Adipocyte (in vitro differentiated cells): ENCODE measurements around the gene CATSPERE.
"Not testable (repeated sequence)": the region's sequence is repeated elsewhere in the genome, so short reads cannot be mapped to it uniquely, and the experiment has no call there.

Experiments
- DNase-seq: peaks from one replicate; pipeline ENCODE4 v3.0.0-alpha.2; 2015; ENCODE audit warnings: low read depth
- H3K27me3 ChIP-seq: replicated peaks from 2 replicates; pipeline ENCODE4 v1.7.0; 2013; ENCODE audit warnings: mild to moderate bottlenecking, low read length, moderate library complexity; ENCODE audit not compliant: control insufficient read depth, insufficient read depth
- H3K36me3 ChIP-seq: 2 replicates; pipeline ENCODE4 v1.7.0; 2013; ENCODE audit warnings: low read length, mild to moderate bottlenecking, moderate library complexity; ENCODE audit not compliant: control insufficient read depth, insufficient read depth, severe bottlenecking
- H3K4me1 ChIP-seq: 2 replicates; pipeline ENCODE4 v1.7.0; 2013; ENCODE audit warnings: mild to moderate bottlenecking, low read length, moderate library complexity; ENCODE audit not compliant: control insufficient read depth, insufficient read depth
- H3K4me3 ChIP-seq: 2 replicates; pipeline ENCODE4 v1.7.0; 2013; ENCODE audit warnings: mild to moderate bottlenecking, low read length, moderate library complexity
- H3K9ac ChIP-seq: 2 replicates; pipeline ENCODE4 v1.7.0; 2013; ENCODE audit warnings: mild to moderate bottlenecking, low read length, moderate library complexity
- H3K9me3 ChIP-seq: 2 replicates; pipeline ENCODE4 v1.7.0; 2013; ENCODE audit warnings: mild to moderate bottlenecking, low read length, moderate library complexity; ENCODE audit not compliant: control insufficient read depth

Gene CATSPERE

DNA sequence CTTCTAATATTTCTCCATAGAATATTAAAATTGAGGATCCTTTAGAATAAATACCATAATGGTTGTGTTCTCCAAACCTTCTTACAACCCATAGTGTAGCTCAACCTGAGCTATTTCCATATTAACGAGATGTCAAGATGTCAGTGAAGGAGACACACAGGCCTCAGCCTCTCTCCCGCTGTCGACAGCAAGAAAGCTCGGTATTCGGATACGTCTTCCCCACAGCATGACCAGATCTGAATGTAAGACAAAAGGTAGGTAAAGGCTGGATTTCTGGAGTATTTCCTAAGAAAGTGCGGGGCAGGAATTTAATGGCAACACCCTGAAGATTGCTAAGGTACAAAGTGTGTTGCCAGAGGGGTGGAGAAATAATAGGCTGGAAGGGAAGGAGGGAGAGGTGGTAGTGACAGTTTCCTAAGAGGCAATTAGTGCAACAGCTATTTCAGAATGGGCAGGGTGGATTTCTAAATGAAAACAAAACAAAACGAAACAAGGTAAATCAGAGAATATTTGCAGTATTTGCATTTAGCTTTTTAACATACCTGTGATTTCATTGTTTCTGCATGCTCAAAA lies 11.1 kb upstream of the CATSPERE start:
- Histone ChIP-seq H3K27me3 (no peaks in the 10 kb centered on the region), H3K4me3 (peak overlapping the region; percentile 99), H3K9me3 (no peaks in the 10 kb centered on the region), H3K9ac (peak overlapping the region; percentile 99), H3K36me3 (no peaks in the 10 kb centered on the region), H3K4me1 (peaks cover 42% of the 10 kb centered on the region)
- no peak for DNase-seq

DNA sequence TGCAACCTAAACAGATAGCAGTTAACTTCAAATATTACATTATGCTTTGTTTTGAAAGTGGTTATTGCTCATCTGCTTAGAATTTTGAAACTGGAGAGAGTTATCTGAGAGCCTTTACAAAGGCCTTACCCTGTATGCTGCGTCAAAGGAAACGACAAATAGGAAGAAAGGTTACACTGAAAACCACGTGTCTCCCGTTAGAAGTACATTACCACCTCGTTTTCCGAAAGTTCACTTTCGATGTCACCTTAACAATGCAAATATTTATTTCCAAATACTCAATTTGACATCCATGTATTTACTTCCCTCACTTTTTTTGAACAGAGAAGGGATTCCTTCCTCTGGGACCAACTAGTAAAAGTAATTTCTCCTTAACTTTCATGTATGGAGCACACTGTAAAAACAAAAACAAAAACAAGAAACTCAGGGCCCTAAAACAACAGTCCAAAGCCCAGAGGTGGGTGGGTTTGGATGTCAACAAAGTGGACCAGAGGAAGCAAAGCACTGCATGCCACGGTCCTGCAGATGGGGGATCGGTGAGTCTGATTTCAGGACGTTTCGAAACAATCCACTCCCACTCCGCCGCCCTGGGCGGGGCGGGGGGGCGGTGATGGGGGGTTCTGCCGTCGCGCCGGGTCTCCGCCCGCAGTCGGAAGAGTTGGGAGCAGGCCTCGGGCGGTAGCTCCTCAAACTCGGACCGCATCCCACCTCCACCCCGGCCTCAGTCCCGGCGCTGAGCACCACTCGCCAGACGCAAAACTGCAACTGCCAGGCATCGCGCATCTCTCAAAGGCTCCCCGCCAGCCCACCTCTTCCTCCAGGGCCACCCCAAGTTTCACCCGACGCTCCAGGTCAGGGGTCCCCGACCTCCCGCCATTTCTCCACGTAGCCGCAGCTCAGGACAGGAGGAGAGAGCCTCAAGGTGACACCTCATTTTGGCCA lies 10.2 kb upstream of the CATSPERE start:
- H3K36me3 ChIP-seq, result no peaks in the 10 kb centered on the region
- H3K27me3 ChIP-seq, result no peaks in the 10 kb centered on the region
- peak; percentile 87 for DNase-seq
- peak overlapping the region; percentile 99 for H3K9ac ChIP-seq
- peaks cover 34% of the 10 kb centered on the region for H3K4me1 ChIP-seq
- H3K9me3 ChIP-seq, result no peaks in the 10 kb centered on the region
- H3K4me3 ChIP-seq, result peak overlapping the region; percentile 99

DNA sequence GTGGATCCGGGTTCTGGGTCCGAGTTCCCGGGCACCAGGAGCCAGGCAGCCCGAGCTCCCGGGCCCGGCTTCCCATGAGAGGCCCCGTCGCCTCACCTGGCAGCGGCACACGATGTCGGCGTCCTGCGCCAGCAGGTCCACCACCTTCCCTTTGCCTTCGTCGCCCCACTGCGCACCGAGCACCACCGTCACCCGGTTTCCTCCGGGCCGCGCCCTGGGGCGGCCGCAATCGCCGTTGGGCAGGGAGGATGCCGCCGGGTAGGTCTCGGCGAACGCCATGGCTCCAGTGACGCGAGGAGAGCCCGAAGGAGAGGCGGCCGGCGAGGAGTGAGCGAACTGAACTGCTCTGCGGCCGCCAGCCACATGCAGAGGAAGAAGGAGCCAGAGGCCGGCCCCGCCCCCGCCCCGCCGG lies 9.5 kb upstream of the CATSPERE start, which contains the start of gene ADSS2:
Gene ADSS2 (minus strand): TSS at position 371 of the 412 bp plus-strand sequence. CDS start 92 bp downstream, at position 279.
- DNase-seq, result no peak
- Histone ChIP-seq H3K36me3 (no peaks in the 10 kb centered on the region), H3K9me3 (no peaks in the 10 kb centered on the region), H3K4me3 (peak within 1 kb of the TSS; percentile 99), H3K4me1 (peaks cover 31% of the 10 kb centered on the region), H3K27me3 (no peaks in the 10 kb centered on the region), H3K9ac (peak within 1 kb of the TSS; percentile 99)

DNA sequence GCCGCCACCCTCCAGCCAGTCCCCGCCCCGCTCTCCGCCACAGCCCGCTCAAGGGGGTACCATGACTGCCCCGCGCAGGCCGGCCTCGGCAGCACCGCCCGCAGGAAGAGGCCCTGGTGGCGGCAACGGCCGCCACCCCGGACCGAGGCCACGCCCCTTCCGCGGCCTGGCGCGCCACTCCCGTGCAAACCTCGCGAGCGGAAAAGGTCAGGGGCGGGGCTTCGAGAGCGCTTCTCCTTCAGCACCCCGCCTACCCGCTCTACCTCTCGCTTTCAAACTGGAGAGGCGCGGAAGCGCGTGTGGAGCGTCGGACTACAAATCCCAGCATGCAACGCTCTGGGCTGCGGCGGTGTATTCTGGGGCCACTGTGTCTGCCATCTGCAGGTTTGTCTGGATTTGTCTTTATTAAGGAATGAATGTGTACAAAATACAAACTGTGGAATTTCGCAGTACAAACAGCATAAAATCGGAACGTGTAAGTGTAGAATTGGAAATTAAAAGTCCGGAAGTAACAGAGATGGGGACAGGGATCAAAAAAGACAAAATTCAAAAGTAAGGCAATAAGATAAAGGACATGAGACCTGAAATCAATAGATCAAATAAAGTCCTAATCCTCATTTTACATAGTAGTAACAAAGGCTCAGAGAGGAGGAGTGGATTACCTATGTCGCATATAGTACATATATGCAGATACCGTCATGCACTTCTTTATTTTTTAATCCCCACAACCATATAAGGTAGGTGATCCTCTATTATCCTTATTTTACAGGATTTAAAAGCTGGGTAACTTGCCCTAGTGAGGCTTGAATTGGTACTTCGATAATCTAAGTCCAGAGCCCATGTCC lies 8.9 kb upstream of the CATSPERE start:
- Histone ChIP-seq H3K4me3 (peak overlapping the region; percentile 99), H3K9me3 (no peaks in the 10 kb centered on the region), H3K9ac (peak overlapping the region; percentile 80), H3K27me3 (no peaks in the 10 kb centered on the region), H3K4me1 (peaks cover 31% of the 10 kb centered on the region), H3K36me3 (no peaks in the 10 kb centered on the region)
- peak; percentile 100 for DNase-seq

DNA sequence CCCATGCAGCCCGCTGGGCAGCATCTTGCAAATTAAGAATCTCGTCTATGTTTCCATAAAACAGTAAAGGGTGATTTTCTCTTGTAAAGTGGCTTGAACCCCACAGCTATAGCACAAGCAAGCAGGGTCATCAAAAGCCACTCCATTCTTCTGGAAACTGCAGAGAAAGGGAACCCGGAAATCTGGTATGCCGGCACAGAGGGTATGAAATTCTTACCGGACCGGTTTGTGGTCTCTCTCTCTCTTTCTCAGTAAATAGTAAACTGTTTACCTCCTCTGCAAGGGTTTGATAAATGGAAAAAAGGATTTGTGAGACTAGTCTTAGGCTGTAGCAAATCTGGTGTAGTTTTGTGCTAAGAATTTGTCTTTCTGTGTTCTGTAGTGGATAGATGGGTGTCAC lies 6.7 kb upstream of the CATSPERE start:
- no peaks in the 10 kb centered on the region for H3K36me3 ChIP-seq
- H3K4me3 ChIP-seq, result peak overlapping the region; percentile 9
- H3K27me3 ChIP-seq, result no peaks in the 10 kb centered on the region
- peaks cover 22% of the 10 kb centered on the region for H3K4me1 ChIP-seq
- no peaks in the 10 kb centered on the region for H3K9me3 ChIP-seq
- no peak overlapping the region for H3K9ac ChIP-seq
- DNase-seq, result no peak

DNA sequence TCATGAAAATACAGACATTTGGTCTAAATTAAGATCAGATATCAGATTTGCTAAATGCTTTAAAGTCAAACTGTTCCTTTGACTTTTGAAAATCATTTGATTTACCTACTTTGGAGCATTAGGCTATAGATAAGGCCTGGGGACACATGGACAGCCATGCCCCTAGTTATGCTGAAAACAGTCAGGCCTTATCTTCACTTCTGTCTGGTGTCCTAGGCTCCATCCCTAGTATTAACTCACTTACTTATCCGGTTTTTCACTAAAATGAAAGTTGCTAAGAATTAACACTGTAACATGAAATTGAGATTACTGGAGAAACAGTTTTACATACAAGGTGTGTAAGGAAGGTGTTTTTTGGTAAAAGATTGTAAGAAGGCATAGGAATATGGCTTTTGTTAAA lies 4.5 kb upstream of the CATSPERE start:
- no peak overlapping the region for H3K4me3 ChIP-seq

DNA sequence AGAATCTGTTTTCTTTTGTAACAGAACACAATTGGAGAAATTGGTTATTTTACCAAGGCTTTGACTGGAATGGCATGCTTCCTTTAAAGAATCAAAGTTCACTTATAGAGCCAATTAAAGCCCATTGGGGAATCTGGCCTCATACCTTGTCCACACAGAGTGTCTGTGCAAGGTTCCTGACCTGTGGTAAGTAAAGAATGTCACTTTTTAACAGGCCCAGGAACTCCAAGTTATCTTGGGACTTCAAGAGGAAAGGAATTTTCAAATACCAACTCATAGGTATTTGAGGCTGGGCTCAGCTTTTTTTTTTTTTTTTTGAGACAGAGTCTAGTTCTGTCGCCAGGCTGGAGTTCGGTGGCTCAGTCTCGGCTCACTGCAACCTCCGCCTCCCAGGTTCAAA lies 2.3 kb upstream of the CATSPERE start:
- Histone ChIP-seq H3K4me1 (peaks cover 6% of the 10 kb centered on the region), H3K9ac (no peak overlapping the region), H3K36me3 (no peaks in the 10 kb centered on the region), H3K4me3 (no peak overlapping the region), H3K9me3 (no peaks in the 10 kb centered on the region), H3K27me3 (no peaks in the 10 kb centered on the region)
- DNase-seq, result no peak

More for the DNA sequence above, 4.5 kb upstream of the CATSPERE start:
- Histone ChIP-seq H3K27me3 (no peaks in the 10 kb centered on the region), H3K36me3 (no peaks in the 10 kb centered on the region), H3K9me3 (no peaks in the 10 kb centered on the region), H3K4me1 (peaks cover 13% of the 10 kb centered on the region), H3K9ac (no peak overlapping the region)
- DNase-seq, result no peak

DNA sequence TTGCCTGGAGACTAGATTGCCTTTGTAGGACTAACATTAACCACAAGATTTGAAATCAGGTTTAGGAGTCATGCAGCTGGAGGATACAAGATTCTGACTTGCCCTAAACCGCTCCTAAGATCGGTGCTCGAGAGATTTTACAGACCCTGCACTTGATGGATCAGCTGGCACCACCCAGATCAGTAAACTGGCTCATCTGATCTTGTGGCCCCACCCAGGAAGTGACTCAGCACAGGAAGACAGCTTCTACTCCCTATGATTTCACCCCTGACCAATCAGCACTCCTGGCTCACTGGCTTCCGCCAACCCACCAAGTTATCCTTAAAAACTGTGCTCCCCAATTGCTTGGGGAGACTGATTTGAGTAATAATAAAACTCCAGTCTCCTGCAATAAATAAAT lies 876 bp upstream of the CATSPERE start:
- Histone ChIP-seq H3K9ac (no peak overlapping the region), H3K4me3 (peak overlapping the region; percentile 92), H3K27me3 (no peaks in the 10 kb centered on the region), H3K4me1 (peaks cover 6% of the 10 kb centered on the region), H3K36me3 (no peaks in the 10 kb centered on the region), H3K9me3 (no peaks in the 10 kb centered on the region)
- DNase-seq, result no peak

DNA sequence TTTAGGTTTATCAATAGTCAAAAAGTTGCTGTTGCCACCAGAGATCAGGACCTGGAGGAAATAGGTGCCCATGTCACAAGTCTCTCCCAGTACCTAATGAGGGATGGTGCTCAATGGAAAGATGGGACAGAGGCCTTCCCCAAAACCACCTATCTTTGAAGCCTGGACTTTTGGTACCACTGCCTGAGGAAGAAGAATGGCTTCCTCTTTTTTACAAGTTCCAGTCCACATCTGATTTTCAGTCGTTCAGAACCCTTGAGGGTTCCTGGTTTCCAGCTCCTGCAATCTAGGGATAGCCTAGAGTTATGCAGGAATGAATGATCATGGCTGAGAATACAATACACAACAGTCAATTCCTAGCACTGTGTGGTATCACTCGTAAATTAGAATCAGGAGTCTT lies 5.7 kb downstream of the CATSPERE start:
- Histone ChIP-seq H3K9me3 (no peaks in the 10 kb centered on the region), H3K4me3 (no peak overlapping the region), H3K36me3 (no peaks in the 10 kb centered on the region), H3K9ac (no peak overlapping the region), H3K27me3 (no peaks in the 10 kb centered on the region), H3K4me1 (no peaks in the 10 kb centered on the region)
- DNase-seq, result no peak

DNA sequence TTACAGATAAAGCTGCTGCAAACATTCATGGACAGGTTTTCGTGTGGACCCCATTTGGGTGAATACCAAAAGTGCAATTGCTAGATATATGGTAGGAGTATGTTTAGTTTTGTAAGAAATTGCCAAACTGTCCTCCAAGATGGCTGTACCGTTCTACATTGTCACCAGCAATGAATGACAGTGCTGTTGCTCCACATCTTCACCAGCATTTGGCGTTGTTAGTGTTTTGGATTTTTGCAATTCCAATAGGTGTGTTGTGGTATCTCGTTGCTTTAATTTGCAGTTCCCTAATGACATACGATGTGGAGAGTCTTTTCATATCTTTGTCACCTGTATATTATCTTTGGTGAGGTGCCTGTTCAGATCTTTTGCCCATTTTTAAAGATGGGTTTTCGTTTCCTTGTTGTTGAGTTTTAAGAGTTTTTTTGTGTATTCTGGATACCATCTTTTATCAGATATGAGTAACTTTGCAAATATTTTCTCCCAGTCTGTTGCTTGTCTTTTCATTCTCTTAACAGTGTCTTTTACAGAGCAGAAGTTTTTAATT lies 12.1 kb downstream of the CATSPERE start:
- H3K27me3 ChIP-seq, result no peaks in the 10 kb centered on the region
- H3K9ac ChIP-seq, result no peak overlapping the region
- no peaks in the 10 kb centered on the region for H3K9me3 ChIP-seq
- no peak overlapping the region for H3K4me3 ChIP-seq
- peaks cover under 1% of the 10 kb centered on the region for H3K36me3 ChIP-seq
- no peaks in the 10 kb centered on the region for H3K4me1 ChIP-seq
- no peak for DNase-seq

DNA sequence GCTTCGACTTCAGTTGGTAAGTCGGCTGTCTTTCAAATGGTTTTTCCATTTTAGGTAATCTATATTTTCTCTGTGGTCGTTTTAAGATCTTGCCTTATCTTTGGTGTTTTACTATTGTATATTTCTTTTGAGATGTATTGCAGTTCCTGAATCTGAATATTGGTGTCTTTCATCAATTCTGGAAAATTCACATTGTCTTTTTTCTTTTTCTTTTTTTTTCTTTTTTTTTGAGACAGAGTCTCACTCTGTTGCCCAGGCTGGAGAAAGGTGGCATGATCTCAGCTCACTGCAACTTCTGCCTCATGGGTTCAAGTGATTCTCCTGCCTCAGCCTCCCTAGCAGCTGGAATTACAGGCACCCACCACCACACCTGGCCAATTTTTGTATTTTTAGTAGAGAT lies 23.9 kb downstream of the CATSPERE start:
- H3K4me1 ChIP-seq, H3K27me3 ChIP-seq, H3K36me3 ChIP-seq, H3K9me3 ChIP-seq, H3K9ac ChIP-seq, DNase-seq, H3K4me3 ChIP-seq: not testable (repeated sequence)
